Type B pancreatic cell (in vitro differentiated cells): ENCODE results near the gene HDGFL3. TPM values are rescaled to one million over a fixed set of nuclear protein-coding genes. Genes with fewer than 3 reads are reported as not detected.
"Not testable (repeated sequence)": the region's sequence is repeated elsewhere in the genome, so short reads cannot be mapped to it uniquely, and the experiment has no call there.

Source experiments
- DNase-seq: peaks from one replicate; pipeline ENCODE4 v3.0.0; 2021; ENCODE audit warnings: mixed read lengths; ENCODE audit not compliant: unreplicated experiment; ENCODE audit errors: extremely low spot score
- H3K27ac Mint-ChIP-seq: 2 replicates; pipeline ENCODE4 v1.8.0; 2021; ENCODE audit warnings: mild to moderate bottlenecking, mixed read lengths
- H3K27me3 Mint-ChIP-seq: 2 replicates; pipeline ENCODE4 v1.8.0; 2021; ENCODE audit warnings: mixed read lengths
- H3K36me3 Mint-ChIP-seq: 2 replicates; pipeline ENCODE4 v1.8.0; 2021; ENCODE audit warnings: mixed read lengths
- H3K4me1 Mint-ChIP-seq: one replicate; pipeline ENCODE4 v1.8.0; 2021; ENCODE audit warnings: mixed read lengths; ENCODE audit not compliant: unreplicated experiment
- H3K4me3 Mint-ChIP-seq: 2 replicates; pipeline ENCODE4 v1.8.0; 2021; ENCODE audit warnings: mild to moderate bottlenecking, mixed read lengths
- H3K9me3 Mint-ChIP-seq: 2 replicates; pipeline ENCODE4 v1.8.0; 2021; ENCODE audit warnings: mixed read lengths
- CTCF ChIP-seq: fragments of 200-600 bp; sonication (generic); conservative IDR thresholded peaks from 2 replicates; pipeline ENCODE4 v1.5.0; 2021; ENCODE audit warnings: antibody characterized with exemption, mild to moderate bottlenecking
- total RNA-seq: library from RNA; stranded (reverse); gene quantifications from 2 replicates; pipeline ENCODE4 v1.2.1, GENCODE V29; 2021; ENCODE audit warnings: low replicate concordance

HDGFL3 gene
- total RNA-seq, 1 donor from 2014 or later: 78.8 TPM

- no peak for DNase-seq
- Mint-ChIP-seq H3K9me3 (peaks cover 5% of the 10 kb centered on the region), H3K27me3 (peaks cover 49% of the 10 kb centered on the region), H3K4me3 (no peak overlapping the region), H3K27ac (no peak overlapping the region), H3K4me1 (peaks cover 5% of the 10 kb centered on the region), H3K36me3 (no peaks in the 10 kb centered on the region)
- no peak for TF ChIP-seq CTCF
Observed at GRCh38 chr15:83100097-83100646, 107.5 kb downstream of the HDGFL3 start.

GRCh38 chr15:83099290-83099689 lies 108.3 kb downstream of the HDGFL3 start:
- DNase-seq: no peak
- H3K4me1 Mint-ChIP-seq: peaks cover 5% of the 10 kb centered on the region
- H3K9me3 Mint-ChIP-seq: peaks cover 5% of the 10 kb centered on the region
- no peak for TF ChIP-seq CTCF
- peaks cover 43% of the 10 kb centered on the region for H3K27me3 Mint-ChIP-seq
- no peak overlapping the region for H3K4me3 Mint-ChIP-seq
- no peaks in the 10 kb centered on the region for H3K36me3 Mint-ChIP-seq
- no peak overlapping the region for H3K27ac Mint-ChIP-seq

DNA sequence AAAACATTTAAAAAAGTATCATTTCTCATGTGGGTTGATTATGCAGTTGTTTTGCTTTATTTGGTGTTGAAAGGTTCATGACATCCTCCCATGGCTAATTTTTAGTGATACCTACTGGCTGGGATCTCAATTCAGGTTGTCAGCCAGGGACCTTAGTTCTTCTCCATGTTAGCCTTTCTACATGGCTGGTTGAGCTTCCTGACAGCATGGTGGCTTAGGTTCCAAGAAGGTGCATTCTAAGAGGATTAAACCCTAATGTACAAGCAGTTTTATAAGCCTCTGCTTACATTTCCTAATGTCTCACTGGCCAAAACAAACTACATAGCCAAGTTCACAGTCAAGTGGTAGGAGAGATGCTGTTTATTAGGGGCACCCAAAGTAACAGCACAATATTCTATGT lies 109.5 kb downstream of the HDGFL3 start:
- Mint-ChIP-seq H3K36me3 (no peaks in the 10 kb centered on the region), H3K27me3 (peaks cover 37% of the 10 kb centered on the region), H3K9me3 (peaks cover 5% of the 10 kb centered on the region), H3K4me1 (peaks cover 5% of the 10 kb centered on the region), H3K27ac (no peak overlapping the region), H3K4me3 (no peak overlapping the region)
- TF ChIP-seq CTCF: no peak
- DNase-seq: no peak

DNA sequence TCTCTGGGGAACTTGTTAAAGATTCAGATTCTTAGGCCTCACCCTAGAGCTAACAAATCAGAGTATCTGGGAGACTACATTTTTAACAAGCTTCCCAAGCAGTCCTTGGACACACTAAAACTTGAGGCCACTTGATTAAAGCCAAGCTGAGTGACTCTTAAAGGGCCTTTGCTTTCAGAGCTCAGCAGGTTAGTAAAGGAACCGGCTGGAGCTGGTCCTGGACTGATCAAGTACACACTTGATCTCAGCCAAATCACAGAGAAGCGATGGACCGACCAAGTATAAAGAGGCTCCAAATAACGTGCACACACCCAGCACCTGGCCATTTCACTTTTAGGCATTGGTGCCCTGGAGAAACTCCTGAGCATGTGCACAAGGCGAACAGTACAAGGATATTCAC lies 113.0 kb downstream of the HDGFL3 start:
- H3K9me3 Mint-ChIP-seq: peaks cover 5% of the 10 kb centered on the region
- TF ChIP-seq CTCF: no peak
- H3K27me3 Mint-ChIP-seq: peaks cover 17% of the 10 kb centered on the region
- no peak for DNase-seq
- H3K36me3 Mint-ChIP-seq: no peaks in the 10 kb centered on the region
- H3K4me1 Mint-ChIP-seq: peaks cover 13% of the 10 kb centered on the region
- no peak overlapping the region for H3K27ac Mint-ChIP-seq
- no peak overlapping the region for H3K4me3 Mint-ChIP-seq

- Mint-ChIP-seq H3K4me3 (peak overlapping the region; percentile 6), H3K9me3 (no peaks in the 10 kb centered on the region), H3K36me3 (no peaks in the 10 kb centered on the region), H3K27me3 (peaks cover 17% of the 10 kb centered on the region), H3K4me1 (peaks cover 11% of the 10 kb centered on the region), H3K27ac (peak overlapping the region; percentile 83)
- no peak for TF ChIP-seq CTCF
- no peak for DNase-seq
Observed at GRCh38 chr15:83092309-83092976, 115.2 kb downstream of the HDGFL3 start.

DNA sequence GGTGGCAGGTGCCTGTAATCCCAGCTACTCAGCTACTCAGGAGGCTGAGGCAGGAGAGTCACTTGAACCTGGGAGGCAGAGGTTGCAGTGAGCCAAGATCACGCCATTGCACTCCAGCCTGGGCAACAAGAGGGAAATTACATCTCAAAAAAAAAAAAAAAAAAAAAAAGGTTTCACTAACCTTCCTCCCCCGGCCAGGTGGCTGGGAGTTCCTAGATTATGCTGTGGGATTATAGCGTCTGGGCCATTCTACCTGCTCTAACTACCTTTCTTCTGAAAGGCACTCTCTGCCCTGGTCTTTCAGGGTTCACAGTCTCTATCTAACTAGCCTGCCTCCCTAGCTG lies 115.7 kb downstream of the HDGFL3 start:
- H3K4me1 Mint-ChIP-seq: peaks cover 11% of the 10 kb centered on the region
- H3K36me3 Mint-ChIP-seq, H3K4me3 Mint-ChIP-seq, DNase-seq, H3K9me3 Mint-ChIP-seq: not testable (repeated sequence)
- peak overlapping the region; percentile 83 for H3K27ac Mint-ChIP-seq
- H3K27me3 Mint-ChIP-seq: peaks cover 14% of the 10 kb centered on the region
